MCF 10A (cell line): Measurements from ENCODE around the gene IFI27L2. TPM values are rescaled to one million over a fixed set of nuclear protein-coding genes. Genes with fewer than 3 reads are reported as not detected.

ENCODE experiments used
- BruUV-seq: library from RNA; stranded (reverse); fragments of 400-500 nt; replicated peaks from 2 replicates; lab custom pipeline; 2021; lab: Mats Ljungman, UMichigan
- CTCF ChIA-PET: fragments of 300-600 bp; sonication (Branson Sonifier 250); formaldehyde crosslinking; extraction: SDS; loops from one replicate; lab custom pipeline; 2021; ENCODE audit warnings: antibody characterized with exemption, inconsistent platforms; lab: Yijun Ruan, JAX
- POLR2A ChIA-PET: fragments of 300-600, 350-650 bp; sonication (Branson Sonifier 250); formaldehyde crosslinking; extraction: SDS; loops from one replicate; lab custom pipeline; 2020; ENCODE audit warnings: antibody characterized with exemption, inconsistent platforms; lab: Yijun Ruan, JAX
- DNase-seq: peaks from one replicate; pipeline ENCODE4 v3.0.0-alpha.2; 2018; ENCODE audit not compliant: unreplicated experiment
- H3K27ac Mint-ChIP-seq: one replicate; pipeline ENCODE4 v1.8.0; 2022; ENCODE audit warnings: mild to moderate bottlenecking, low read depth, mixed read lengths; ENCODE audit not compliant: unreplicated experiment
- H3K27me3 Mint-ChIP-seq: one replicate; pipeline ENCODE4 v1.8.0; 2022; ENCODE audit warnings: mixed read lengths; ENCODE audit not compliant: insufficient read depth, unreplicated experiment
- H3K36me3 Mint-ChIP-seq: one replicate; pipeline ENCODE4 v1.8.0; 2022; ENCODE audit warnings: mild to moderate bottlenecking, moderate library complexity, mixed read lengths; ENCODE audit not compliant: insufficient read depth, unreplicated experiment
- H3K4me1 Mint-ChIP-seq: one replicate; pipeline ENCODE4 v1.8.0; 2022; ENCODE audit warnings: mixed read lengths; ENCODE audit not compliant: insufficient read depth, unreplicated experiment
- H3K4me3 Mint-ChIP-seq: one replicate; pipeline ENCODE4 v1.8.0; 2022; ENCODE audit warnings: mild to moderate bottlenecking, moderate library complexity, mixed read lengths; ENCODE audit not compliant: unreplicated experiment
- H3K9me3 Mint-ChIP-seq: one replicate; pipeline ENCODE4 v1.8.0; 2022; ENCODE audit warnings: mixed read lengths; ENCODE audit not compliant: unreplicated experiment
- intact Hi-C: fragments of 100-400 bp; cut with micrococcal nuclease; formaldehyde crosslinking; loops from 2 replicates; pipeline ENCODE4 v1.14.1; 2022
- total RNA-seq: library from RNA; stranded (reverse); gene quantifications from 2 replicates; pipeline ENCODE4 v1.2.3, GENCODE V29; 2022
- TF ChIP-seq, protein P1 (sequence below): fragments of 200-600 bp; IDR thresholded peaks from one replicate; pipeline ENCODE4 v1.8.0; 2022; ENCODE audit warnings: antibody characterized with exemption, mild to moderate bottlenecking; ENCODE audit not compliant: unreplicated experiment

The IFI27L2 gene
- total RNA-seq, 1 experiment from 2014 or later = 44.3 TPM

DNA sequence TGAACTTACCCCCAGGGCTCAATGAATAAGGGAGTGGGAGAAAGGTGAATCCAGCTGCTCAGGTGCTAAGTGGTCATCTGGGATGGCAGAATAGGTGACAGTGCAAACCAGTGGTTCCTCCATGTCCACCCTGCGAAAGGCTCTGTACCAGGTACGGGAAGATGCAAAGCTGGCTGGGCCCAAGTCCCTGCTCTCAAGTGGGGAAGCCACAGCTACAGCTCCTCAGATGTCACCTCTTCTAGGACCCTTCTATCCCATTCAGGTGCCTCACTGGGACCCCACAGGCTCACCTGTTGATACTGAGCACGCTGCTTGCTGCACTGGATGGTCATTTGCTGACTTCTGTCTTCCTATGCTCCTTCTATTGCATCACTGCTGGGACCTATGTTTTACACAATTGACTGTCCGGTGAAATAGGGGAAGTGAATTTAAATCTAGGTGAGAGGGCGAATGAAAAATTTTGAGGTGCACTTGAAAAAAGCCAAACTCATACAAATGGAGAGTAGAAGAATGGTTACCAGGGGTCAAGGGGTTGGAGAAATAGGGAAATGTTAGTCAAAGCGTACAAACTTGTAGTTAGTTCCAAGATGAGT lies 24.4 kb upstream of the IFI27L2 start:
- H3K4me1 Mint-ChIP-seq = no peaks in the 10 kb centered on the region
- H3K36me3 Mint-ChIP-seq = no peaks in the 10 kb centered on the region
- TF ChIP-seq, protein P1, sequence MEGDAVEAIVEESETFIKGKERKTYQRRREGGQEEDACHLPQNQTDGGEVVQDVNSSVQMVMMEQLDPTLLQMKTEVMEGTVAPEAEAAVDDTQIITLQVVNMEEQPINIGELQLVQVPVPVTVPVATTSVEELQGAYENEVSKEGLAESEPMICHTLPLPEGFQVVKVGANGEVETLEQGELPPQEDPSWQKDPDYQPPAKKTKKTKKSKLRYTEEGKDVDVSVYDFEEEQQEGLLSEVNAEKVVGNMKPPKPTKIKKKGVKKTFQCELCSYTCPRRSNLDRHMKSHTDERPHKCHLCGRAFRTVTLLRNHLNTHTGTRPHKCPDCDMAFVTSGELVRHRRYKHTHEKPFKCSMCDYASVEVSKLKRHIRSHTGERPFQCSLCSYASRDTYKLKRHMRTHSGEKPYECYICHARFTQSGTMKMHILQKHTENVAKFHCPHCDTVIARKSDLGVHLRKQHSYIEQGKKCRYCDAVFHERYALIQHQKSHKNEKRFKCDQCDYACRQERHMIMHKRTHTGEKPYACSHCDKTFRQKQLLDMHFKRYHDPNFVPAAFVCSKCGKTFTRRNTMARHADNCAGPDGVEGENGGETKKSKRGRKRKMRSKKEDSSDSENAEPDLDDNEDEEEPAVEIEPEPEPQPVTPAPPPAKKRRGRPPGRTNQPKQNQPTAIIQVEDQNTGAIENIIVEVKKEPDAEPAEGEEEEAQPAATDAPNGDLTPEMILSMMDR = no peak
- ChIA-PET CTCF (interaction anchor here (0.5 to 0.7 kb wide), 2 partner anchors 29 to 1287 kb away, joined by 3 read pairs; no protein-coding TSS in a partner anchor), POLR2A (no interaction called here)
- intact Hi-C loops = no loop called here
- no peak overlapping the region for H3K27ac Mint-ChIP-seq
- no peak for DNase-seq
- peaks cover 60% of the 10 kb centered on the region for H3K27me3 Mint-ChIP-seq
- no peak overlapping the region for H3K4me3 Mint-ChIP-seq
- H3K9me3 Mint-ChIP-seq = no peaks in the 10 kb centered on the region
- BruUV-seq = no TSS peak

DNA sequence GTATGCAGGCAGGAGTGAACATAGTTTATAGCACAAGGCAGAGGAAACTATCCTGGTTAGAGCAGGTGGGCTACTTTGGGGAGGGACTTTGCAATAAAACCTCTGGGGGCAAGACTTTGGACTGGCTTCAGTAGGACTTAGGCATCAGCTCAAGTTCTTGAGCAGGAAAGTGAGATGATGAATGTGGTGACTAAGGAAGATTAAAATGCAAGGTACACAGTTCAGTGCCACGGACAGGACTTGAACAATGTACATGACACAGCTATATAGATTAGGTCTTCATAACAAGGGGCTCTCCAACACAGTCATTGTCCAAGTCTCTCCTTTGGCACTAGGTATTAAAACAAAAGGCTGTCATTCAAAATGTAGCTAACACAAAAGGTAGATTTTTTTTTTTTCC lies 23.3 kb upstream of the IFI27L2 start:
- intact Hi-C loops = no loop called here
- CTCF ChIA-PET = interaction anchor here (0.6 to 1.7 kb wide), 3 partner anchors 9 to 117 kb away, joined by 3 to 4 read pairs (median 4); no protein-coding TSS in a partner anchor
- TF ChIP-seq, protein P1 = no peak
- Mint-ChIP-seq H3K4me1 (no peaks in the 10 kb centered on the region), H3K4me3 (no peak overlapping the region), H3K9me3 (no peaks in the 10 kb centered on the region), H3K27me3 (peaks cover 56% of the 10 kb centered on the region), H3K36me3 (no peaks in the 10 kb centered on the region), H3K27ac (no peak overlapping the region)
- POLR2A ChIA-PET = interaction anchor here (1.1 kb wide), 1 partner anchor 11 kb away, joined by 3 read pairs; no protein-coding TSS in a partner anchor
- DNase-seq = no peak
- BruUV-seq = no TSS peak

DNA sequence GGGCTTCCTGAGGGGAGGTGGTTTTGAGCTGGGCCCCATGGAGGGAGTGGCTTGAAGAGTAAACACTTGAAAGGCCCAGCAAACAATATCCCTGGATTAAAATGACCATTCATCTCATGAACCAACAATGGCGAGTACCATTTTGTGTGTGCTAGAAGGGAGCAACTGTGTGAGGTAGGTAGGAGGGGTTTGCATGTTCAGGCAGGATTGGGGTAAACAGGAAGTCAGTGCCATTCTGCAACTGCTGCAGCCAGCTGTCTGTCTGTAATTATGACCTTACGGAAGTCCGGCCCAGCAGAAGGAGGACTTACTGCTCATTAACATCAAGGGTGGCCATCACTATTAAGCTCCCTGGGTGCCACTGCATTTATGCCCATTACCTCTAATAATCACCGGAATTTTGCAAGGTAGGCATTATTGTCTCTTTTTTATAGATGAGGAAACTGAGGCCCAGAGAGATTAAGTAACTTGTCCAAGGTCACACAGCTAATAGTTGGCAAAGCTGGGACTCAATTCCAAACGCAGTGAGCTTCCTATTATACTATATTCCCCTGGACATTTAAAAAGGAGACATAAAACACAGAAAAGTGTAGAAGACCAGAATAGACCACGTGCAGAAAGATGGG lies 16.6 kb upstream of the IFI27L2 start:
- ChIA-PET POLR2A (interaction anchor here (0.9 kb wide), 1 partner anchor 120 kb away, joined by 5 read pairs; the partner anchor contains the start of gene OTUB2), CTCF (interaction anchor here (0.7 to 1.1 kb wide), 2 partner anchors 9 to 35 kb away, joined by 3 to 4 read pairs; no protein-coding TSS in a partner anchor)
- intact Hi-C loops = no loop called here
- H3K27ac Mint-ChIP-seq = no peak overlapping the region
- no peaks in the 10 kb centered on the region for H3K9me3 Mint-ChIP-seq
- TF ChIP-seq, protein P1 = no peak
- no peaks in the 10 kb centered on the region for H3K36me3 Mint-ChIP-seq
- H3K4me1 Mint-ChIP-seq = peaks cover 12% of the 10 kb centered on the region
- peak; percentile 28 for DNase-seq
- no peak overlapping the region for H3K4me3 Mint-ChIP-seq
- peaks cover 30% of the 10 kb centered on the region for H3K27me3 Mint-ChIP-seq
- BruUV-seq = no TSS peak

DNA sequence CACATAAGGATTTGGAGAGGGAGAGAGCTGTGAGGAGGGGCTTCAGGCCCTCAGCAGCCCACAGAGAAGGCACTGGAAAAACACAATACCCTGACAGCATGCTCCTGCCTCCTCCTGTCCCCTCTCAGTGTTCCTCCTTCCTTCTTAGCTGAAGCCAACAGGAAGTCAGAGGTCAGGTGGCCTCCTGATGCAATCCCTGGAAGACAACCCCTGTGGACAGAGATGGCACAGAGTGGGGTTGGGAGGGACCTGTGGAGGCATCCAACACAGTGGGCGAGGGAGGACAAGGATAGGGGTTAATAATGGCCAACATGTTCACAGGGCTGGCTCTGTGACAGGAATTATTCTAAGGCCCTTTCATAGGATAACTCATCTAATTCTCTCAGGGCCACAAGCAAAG lies 15.4 kb upstream of the IFI27L2 start:
- intact Hi-C loops = no loop called here
- DNase-seq = no peak
- CTCF ChIA-PET = interaction anchor here (0.9 kb wide), 1 partner anchor 13 kb away, joined by 4 read pairs; no protein-coding TSS in a partner anchor

More for the DNA sequence above, 15.4 kb upstream of the IFI27L2 start:
- Mint-ChIP-seq H3K36me3 (no peaks in the 10 kb centered on the region), H3K9me3 (no peaks in the 10 kb centered on the region), H3K4me1 (peaks cover 12% of the 10 kb centered on the region), H3K4me3 (no peak overlapping the region), H3K27ac (no peak overlapping the region), H3K27me3 (peaks cover 18% of the 10 kb centered on the region)
- no TSS peak for BruUV-seq
- TF ChIP-seq, protein P1 = no peak
- POLR2A ChIA-PET = no interaction called here
